Right hindlimb (tissue), 1 donor: Measurements from ENCODE around the gene LPCAT2.

ENCODE experiments used
- DNase-seq: peaks from one replicate; pipeline ENCODE4 v3.0.0-alpha.2; 2018

LPCAT2 gene

DNA sequence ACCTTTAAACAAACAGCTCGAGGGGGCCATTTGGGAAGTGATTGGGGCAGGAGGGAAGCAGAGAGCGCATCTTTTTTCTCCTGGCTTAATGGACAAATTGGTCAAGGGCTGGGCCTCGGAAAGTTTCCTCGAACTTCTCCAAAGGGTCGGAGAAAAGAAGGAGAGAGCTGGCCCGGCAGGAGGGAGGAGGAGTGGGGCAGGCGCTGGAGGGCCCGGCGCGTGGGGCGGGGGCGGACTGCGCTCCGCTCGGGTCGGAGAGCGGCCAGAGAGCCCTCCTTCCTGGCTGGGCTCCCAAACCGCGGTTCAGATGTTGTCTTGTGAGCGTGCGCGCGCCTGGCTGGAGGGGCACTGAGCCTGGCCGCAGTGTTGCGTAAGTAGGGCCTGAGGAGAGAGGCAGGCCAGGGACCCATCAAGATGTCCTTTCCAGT lies 28.6 kb upstream of the LPCAT2 start:
- peak; percentile 94 for DNase-seq

DNA sequence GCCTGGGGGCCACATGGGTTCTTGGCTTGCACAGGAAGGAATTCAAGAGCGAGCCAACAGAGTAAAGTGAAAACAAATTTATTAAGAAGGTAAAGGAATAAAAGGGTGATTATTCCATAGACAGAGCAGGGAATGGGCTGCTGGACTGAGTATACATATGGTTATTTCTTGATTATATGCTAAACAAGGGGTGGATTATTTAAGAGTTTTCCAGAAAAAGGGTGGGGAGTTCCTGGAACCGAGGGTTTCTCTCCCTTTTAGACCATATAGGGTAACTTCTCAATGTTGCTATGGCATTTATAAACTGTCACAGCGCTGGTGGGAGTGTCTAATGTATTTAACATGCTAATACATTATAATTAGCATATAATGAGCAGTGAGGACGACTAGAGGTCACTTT lies 27.8 kb upstream of the LPCAT2 start:
- no peak for DNase-seq

DNA sequence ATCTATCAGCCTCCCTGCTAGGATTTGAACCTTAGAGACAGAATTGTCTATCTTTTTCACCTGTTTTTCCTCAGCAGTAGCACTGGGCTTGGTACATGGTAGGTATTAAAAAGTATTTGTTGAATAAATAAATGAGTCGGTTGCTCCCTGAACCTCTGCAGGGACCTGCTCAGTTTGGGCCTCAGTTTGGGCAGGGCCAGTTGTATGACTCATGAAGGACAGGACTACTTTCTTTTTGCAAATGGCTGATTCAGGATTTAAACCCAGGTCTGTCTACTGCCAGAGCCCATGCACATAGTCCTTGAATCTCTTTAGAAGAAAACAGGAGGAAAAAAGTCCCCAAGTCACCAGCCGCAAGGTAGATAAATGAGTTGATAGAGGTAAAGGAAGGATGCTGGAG lies 26.8 kb upstream of the LPCAT2 start:
- DNase-seq, result no peak

DNA sequence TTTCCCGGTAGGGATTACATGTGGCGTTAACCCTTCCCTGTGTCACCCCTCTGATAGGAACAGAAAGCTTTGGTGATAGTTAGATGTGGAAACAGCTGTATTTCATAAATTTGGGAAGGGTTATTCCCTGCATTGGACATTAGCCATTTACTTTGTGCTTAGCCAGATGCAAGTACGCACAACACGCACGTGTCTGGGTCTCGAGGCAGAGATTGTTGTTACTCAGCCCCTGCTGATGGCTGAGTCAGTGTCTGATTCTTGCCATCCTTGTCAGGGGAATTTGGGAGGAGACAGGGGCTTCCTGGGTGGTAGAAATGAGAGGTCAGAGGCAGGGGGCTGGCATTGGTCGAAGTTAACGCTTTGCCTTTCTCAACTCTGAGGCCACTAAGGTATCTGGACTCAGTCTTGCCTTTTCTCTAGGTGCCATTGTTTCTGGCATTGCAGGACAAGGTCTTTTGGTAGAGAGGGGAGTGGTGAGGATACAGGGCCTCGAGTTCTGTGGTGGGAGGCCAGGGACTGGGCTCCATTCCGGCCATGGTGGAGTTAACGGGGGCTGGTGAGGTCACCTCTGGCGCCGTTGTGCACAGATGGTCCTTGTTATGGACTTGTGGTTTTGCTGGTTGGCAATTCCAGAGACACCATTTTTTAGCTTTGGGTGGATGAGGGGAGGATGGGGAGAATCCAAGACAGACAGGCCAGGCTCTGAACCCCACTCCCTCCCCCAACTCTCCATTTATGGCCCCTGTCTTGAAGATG lies 21.6 kb upstream of the LPCAT2 start:
- DNase-seq, result peak; percentile 63

DNA sequence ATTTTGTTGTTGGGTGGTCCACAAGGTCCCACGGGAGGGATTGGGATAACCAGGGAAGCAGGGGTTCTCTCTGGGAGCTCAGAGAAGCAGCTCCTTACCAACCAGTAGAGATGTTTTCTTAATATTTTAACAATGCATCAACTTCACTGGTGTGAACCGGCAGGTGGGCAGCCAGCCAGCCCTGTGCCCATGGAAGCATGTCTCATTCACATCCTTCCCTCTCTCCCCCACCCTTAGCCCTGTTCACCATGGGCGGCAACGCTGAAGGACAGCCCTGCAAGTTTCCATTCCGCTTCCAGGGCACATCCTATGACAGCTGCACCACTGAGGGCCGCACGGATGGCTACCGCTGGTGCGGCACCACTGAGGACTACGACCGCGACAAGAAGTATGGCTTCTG lies 20.6 kb upstream of the LPCAT2 start:
- DNase-seq, result peak; percentile 14

DNA sequence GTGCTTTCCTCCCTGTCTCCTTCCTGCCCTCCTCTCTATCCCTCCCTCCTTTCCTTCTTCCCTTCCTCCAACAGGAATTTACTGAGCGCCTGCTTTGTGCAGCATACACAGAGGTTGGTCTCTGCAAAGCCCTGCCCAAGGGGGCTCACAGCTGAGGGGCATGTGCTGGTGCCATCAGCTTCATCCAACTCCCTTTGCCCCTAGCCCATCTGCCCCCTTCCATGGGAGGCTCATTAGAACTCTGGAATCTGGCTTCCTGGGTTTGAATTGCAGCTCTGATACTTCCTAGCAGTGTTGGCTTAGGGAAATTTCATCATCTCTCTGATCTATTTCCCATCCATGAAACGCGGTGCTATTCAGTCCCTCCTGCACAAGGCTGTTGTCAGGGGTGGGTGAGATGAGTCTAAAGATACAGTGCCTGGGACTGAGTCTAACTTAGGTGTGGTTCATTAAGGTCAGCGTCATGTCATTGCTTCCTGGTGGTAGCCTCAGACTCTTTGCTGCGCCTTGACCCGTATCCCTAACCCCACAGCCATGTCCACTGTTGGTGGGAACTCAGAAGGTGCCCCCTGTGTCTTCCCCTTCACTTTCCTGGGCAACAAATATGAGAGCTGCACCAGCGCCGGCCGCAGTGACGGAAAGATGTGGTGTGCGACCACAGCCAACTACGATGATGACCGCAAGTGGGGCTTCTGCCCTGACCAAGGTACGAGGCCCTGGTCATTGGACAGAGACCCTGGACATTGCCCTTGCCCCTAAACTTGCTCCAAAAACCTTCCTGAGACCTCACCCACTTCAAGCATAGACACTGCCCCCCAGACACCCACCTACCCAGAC lies 19.5 kb upstream of the LPCAT2 start:
- DNase-seq, result peak; percentile 15

DNA sequence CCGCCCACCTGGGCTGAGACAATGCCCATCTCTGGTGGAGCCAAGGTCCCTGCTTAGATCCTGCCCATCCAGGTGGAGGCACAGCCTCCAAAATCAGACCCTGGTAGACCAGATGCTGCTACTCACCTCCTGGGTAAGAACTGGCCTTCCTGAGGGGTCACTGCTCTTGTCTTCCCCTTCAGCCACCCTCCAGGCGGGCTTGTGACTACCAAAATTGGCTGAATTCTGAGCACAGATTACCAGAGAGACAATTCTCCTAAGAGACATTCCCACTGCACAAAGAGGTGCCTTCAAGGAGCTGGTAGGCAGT lies 19.0 kb upstream of the LPCAT2 start:
- DNase-seq, result peak; percentile 8

DNA sequence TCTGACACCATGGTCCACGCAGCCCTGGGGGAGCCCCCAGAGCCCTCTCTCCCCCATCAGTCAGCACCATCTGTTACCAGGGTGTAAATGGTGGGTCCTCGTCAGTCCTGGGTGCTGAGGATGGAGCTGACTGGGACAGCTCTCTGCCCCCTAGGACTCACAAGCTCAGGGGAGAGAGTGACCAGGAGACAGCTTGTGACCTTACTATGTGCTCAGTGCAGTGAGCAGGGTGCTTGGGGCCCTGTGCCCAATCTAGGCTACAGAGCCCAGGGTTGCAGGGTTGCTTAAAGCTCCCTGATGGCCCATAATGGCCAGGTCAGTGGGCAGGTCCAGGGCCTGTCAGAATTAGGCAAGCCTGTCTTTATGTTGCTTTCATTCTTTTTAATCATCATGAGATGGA lies 18.6 kb upstream of the LPCAT2 start:
- peak; percentile 8 for DNase-seq

DNA sequence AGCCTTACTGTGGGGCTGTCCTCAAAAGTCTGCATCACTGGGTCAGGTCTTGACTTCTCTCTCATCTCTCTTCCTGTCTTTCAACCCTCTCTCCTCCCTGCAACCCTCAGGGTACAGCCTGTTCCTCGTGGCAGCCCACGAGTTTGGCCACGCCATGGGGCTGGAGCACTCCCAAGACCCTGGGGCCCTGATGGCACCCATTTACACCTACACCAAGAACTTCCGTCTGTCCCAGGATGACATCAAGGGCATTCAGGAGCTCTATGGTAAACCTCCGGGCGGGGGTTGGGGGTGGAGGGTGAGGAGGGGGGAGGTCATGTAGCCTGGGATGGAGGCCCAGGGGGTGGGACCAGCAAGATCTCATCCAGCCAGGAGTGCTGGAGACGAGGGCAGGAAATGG lies 17.2 kb upstream of the LPCAT2 start:
- DNase-seq, result peak; percentile 25

DNA sequence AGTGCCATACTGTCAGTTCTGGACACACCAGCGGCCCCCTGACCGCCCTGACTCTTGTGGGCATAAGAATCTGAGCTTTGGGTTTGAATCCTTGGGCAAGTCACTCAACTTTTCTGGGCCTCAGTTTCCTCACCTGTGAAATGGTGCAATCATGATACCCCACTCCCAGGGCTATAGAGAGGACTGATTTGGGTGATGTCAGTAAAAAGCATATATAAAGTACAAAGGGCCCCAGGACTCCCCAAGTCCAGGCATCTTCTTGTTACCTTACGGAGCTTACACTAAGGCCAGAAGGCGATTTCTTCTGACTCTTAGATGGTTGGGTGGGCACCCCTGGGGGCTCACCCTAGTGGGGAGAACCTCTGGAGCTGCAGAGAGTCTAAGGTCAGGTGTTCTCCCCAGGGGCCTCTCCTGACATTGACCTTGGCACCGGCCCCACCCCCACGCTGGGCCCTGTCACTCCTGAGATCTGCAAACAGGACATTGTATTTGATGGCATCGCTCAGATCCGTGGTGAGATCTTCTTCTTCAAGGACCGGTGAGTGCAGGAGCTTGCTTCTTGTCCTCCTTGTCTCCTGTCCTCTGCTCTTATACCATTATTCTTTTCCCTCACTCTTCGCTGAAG lies 16.0 kb upstream of the LPCAT2 start:
- DNase-seq, result no peak

DNA sequence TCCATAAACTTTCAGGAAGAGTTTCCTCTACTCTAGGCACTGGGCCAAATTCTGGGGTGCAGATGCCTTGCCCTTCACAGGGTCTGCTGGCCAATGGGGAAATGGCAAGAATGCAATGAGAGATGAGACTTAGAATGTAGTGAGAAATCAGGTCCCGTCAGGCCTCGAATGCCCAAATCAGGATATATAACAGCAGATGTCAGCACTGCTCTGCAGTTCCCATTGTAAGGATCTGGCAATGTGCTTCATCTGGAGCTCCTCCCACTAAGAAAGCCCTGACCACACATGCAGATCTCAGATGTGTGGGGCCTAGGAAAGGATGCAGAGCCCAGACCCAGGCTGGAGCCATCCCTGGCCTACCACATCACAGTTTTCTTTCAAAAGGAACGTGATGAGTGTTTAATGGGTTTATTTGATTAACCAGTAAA lies 13.9 kb upstream of the LPCAT2 start:
- DNase-seq, result peak; percentile 88

DNA sequence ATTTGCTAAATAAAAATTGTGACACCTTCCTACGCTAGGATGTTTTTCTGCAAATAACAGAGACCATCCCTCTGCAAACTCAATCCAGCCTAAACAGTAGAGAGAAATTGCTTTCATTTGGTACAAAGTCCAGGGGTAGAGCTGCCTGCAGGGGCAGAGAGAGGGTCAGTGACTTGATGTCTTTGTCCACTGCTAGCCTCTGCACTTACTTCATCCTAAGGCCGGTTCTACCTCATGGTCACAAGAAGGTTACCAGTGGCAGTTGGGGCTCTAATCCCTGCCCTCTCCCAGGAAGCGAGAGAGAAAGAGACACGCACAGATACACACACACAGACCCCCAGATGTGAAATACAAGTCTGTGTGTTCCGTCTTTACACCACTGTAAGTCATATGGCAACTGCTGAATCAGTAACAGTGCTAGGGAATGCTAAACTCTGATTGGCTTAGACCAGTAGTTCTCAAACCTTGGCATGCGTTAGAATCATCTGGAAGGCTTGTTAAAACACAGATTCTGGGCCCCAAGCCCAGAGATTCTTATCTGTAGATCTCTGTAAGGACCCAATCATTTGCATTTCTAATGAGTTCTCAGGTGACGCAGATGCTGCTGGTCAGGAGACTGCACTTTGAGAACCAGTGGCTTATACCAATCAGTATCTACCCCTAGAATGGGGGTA lies 13.1 kb upstream of the LPCAT2 start:
- DNase-seq, result no peak

DNA sequence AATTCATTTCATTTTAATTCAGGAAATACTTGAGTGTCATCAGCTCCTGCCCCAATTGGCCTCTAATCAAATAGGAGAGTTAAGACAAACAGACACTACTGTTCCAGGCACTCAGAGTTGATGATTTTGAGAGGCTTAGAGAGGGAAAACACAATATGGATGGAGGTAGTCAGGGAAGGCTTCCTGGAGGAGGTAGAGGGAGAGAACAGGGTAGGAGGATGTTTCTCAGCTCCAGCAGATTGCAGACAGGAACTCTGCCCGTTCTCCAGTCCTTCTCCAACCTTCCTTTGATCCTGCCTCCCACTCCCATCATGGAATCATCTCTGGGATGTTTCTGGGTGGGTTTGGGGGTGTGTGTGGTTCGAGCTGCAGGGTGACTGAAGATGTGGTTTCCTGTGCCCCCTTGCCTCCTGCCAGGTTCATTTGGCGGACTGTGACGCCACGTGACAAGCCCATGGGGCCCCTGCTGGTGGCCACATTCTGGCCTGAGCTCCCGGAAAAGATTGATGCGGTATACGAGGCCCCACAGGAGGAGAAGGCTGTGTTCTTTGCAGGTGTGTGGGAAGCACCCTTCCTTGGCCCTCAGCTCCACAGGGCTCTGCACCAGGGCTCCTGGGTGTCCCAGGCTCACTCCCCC lies 12.2 kb upstream of the LPCAT2 start:
- DNase-seq, result peak; percentile 26

DNA sequence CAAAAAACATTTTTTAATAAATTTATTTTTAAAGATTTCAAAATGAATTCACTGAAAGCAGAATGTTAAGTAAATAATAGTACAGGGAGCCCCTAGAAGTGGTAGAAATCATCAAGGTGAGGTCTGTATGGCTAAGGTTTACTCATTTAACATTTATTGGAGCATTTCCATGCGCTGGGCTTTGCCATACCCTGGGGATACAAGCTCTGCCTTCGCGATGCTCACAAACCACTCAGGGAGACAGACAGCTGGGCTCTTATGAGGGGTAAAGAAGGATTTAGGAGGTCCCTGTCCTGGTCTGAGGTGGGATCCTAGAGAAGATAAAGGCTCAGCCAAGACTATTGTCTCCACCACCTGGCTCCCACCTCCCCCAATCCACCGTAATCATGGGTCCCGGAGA lies 11.3 kb upstream of the LPCAT2 start:
- DNase-seq, result no peak

DNA sequence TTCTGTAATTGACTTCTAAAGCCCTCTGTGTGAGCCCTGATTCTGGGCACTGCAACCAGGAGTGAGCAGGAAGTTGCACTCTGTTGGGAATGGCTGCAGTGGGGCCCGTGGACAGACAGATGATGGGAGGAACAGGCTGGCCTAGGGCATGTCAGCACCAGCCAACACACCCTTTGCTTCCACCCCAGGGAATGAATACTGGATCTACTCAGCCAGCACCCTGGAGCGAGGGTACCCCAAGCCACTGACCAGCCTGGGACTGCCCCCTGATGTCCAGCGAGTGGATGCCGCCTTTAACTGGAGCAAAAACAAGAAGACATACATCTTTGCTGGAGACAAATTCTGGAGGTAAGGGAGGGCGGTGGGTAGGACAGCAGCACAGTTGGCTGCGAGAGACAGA lies 10.8 kb upstream of the LPCAT2 start:
- peak; percentile 20 for DNase-seq

DNA sequence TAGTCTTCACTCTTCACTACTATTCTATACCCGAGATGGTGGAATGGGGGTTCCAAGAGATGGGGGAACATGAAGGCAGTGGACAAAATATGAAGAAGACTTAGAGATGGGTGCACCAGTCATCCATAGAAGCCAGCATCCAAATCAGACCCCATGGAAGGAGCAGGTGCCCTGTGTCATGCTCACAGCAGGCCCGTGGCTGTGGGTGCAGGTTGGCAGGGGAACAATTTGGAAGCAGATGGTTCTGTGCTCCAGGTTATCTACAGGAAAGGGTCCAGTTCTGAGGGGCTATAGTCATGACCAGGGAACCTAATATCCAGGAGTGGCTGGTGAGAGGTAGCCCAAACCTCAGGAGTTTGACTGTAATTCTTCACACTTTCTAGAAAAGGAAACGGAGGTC lies 9.6 kb upstream of the LPCAT2 start:
- DNase-seq, result peak; percentile 15

DNA sequence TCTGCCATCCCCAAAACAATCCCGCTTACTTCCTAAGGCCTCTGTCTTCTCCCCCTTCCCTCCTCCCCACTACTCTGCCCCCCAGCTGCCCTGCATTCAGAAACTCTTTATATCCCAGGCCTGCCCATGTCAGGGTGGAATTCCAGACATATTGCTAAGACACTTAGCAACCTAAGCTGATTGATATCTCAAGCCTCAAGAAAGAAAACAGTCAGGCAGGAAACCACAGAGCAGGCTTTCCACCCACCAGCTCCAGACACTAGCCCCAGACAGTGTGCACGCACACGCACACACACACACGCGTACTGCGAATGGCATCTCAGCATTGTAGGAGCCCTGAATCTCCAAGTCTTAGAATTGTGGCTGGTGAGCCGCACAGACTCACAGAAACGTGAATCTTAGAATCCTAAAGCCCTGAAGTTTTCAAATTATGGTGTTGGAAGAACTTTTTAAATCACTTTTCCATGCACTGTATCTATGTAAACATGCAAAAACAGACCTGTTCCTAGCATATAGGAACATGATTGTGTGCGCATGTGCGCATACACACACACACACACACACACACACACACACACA lies 8.8 kb upstream of the LPCAT2 start:
- peak; percentile 77 for DNase-seq

DNA sequence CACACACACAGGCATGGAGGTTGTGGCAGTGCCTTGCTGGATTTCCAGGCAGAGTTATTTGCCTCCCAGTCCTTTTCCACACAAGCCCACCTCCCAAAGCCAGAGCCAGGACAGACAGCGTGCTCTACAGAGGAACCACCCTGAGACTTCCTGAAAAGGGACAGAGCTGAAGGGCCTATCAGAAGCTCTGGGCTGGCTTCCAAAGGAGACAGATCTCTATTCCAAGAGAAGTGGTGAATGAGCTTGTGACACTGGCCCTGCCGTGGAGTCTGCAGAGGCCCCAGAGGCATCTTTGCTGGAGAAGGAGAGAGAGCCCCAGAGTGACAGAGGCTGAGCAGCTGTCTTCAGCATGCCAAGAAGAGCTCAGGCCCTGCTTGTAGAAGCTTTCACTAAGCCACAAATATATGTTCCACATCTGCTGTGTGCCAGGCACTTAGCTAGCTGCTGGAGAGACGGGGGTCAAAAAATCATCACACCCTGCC lies 8.3 kb upstream of the LPCAT2 start:
- DNase-seq, result peak; percentile 84

DNA sequence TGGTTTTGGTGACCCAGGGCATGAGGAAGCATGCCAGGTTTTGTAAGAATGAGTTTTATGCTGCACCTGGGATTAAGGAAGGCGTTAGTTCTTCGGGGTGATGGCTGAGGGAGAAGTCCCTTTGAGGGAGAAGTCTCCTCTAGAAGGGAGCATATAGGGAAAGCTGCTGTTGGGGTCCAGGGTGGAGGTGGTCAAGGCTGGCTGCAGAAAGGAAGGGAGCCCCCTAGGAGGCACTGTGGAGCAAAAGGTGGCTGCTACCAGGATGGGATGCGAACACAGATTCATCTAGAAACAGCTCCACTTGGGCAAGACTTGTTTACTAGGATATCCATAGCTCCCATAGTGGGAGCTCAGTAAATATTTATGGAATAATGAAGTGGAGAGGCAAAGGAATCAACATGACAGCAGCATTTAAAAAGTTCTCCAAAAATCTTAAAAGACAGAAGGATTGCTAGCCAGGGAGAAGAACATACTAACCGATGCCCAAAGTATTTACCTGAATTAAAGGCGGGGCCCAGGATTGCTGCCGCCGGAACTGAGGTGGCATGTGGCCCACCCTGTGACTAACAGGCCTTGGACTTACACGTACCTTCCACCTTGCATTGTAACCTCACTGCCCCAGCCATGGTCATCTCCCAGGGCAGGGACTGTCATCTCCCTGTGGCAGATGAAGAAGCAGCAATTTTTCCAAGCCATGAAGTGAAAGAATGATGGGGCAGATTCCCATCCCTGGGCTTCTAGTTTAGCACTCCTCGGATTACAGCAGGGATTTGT lies 7.1 kb upstream of the LPCAT2 start:
- DNase-seq, result peak; percentile 15

DNA sequence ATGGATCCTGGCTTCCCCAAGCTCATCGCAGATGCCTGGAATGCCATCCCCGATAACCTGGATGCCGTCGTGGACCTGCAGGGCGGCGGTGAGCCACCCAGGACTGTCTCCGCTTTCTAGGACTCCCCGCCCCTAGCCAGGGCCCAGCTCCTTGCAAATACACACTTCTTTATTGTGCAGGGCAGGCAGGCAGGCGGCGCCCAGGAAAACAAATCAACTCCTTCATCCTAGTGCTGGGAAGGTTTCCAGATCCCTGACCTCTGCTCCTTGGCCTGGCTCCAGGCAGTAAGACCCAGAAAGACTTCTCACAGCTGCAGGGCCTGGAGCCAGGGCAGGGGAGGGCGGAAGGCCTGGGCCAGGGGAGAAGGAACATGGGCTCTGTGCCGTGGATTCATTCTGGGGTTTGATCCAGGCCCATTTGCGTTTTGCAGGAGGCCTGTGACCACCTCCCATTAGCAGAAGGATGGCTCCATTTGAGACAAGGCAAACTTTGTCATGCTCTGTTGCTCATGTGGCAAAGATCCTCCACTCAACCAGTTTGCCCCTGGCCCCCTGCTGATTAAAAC lies 6.0 kb upstream of the LPCAT2 start:
- peak; percentile 95 for DNase-seq
